Posterior vena cava (tissue), 2 donors: ENCODE data around the gene DVL1. TPM values are rescaled to one million over a fixed set of nuclear protein-coding genes. Genes with fewer than 3 reads are reported as not detected.

ENCODE experiments used
- DNase-seq: peaks from one replicate; pipeline ENCODE4 v3.0.0-alpha.2; 2020; ENCODE audit warnings: low spot score
- intact Hi-C, 2 donors: fragments of 100-400 bp; cut with DNase I; formaldehyde crosslinking; loops; one replicate each; pipeline versions ENCODE4 v1.14.1 to v1.14.2; 2022 to 2023
- microRNA-seq, 2 donors: library from miRNA; unstranded; fragments of <30 nt; microRNA quantifications; one replicate each; pipeline ENCODE4 v1.2.0, GENCODE V29; 2020 to 2021; ENCODE audit warnings: borderline microRNAs expressed in 2 of 2
- total RNA-seq, 2 donors: library from RNA; stranded (reverse); fragmentation: NEBNext Ultra II Directional; extraction: Animal tissue kit (Norgen Biotek cat#: 25700); gene quantifications; one replicate each; pipeline ENCODE4 v1.2.1, GENCODE V29; 2021
- donor health status: DM: yes; HTN: yes; CAD: no.
- donor health status: DM: yes; HTN: yes; CAD: no.

DVL1 gene
- total RNA-seq, 2 donors from 2014 or later = 45.9 to 61.9 TPM

DNA sequence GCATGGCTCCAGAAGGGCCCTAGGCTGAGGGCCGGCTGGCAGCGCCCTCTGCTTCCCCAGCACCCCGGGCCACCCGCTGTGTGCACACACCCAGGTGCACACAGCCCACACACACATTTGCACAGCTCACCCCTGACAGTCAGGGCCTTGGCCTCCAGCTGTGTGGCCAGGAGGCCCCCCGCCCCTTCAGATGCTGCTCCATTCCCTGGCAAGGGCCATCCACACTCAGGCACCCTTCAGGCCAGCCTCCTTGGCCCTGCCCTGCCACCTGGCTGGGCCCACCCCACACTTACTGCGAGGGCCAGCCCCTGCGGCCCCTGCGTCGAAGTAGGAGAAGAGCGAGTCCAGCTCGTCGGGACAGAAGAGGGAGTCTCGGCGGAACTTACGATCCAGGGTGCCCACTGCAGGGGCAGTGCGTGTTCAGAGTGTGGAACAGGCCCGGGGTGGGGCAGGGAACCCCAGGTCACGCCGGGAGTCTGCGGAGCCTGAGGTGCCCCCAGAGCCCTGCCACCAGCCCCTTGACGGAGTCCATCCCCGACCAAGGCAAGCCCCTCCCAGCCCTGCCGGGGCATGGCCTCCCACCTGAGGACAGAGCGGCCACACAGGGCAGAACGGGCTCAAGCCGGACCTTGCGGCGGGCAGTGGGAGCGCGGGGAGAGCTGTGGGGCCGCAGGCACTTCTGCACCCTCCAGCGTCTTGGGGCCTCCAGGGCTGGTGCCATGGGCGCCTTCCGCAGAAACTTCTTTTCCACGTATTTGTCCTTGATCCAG is 53.9 kb downstream of the DVL1 start:
- DNase-seq = no peak
- intact Hi-C loops = no loop called here

DNA sequence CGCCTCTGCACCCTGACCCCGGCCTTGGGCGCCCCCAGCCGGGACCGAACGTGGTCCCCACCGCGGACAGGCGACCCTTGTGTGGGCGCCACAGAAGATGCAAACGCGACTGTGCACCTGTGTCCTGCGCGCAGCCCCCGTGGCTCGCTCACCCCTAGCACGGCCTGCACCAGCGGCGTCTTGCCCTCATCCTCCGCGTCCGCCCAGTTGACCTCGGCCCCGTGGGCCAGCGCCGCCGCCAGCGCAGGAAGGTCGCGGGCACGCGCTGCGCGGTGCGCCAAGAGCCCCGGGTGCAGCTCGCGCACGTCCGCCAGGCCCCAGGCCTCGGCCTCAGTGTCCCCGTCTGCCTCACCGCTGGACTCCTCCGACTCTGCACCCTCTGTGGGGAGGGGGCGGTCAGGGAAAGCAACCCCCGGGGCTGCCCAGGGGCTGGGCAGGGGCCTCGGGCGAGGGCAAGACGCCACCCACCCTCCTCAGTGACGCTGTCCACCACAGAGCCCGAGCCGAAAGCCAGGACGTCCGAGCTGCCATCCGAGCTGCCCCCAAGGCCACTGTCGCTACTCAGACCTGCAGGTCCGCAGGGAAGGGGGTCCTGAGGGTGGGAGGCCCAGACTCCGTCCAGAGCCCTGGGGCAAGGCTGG is 54.8 kb downstream of the DVL1 start:
- DNase-seq = no peak
- intact Hi-C loops = loop anchor here in 1 of 2 donors (5.0 kb wide), 1 partner anchor 172 kb away; no protein-coding TSS in a partner anchor

DNA sequence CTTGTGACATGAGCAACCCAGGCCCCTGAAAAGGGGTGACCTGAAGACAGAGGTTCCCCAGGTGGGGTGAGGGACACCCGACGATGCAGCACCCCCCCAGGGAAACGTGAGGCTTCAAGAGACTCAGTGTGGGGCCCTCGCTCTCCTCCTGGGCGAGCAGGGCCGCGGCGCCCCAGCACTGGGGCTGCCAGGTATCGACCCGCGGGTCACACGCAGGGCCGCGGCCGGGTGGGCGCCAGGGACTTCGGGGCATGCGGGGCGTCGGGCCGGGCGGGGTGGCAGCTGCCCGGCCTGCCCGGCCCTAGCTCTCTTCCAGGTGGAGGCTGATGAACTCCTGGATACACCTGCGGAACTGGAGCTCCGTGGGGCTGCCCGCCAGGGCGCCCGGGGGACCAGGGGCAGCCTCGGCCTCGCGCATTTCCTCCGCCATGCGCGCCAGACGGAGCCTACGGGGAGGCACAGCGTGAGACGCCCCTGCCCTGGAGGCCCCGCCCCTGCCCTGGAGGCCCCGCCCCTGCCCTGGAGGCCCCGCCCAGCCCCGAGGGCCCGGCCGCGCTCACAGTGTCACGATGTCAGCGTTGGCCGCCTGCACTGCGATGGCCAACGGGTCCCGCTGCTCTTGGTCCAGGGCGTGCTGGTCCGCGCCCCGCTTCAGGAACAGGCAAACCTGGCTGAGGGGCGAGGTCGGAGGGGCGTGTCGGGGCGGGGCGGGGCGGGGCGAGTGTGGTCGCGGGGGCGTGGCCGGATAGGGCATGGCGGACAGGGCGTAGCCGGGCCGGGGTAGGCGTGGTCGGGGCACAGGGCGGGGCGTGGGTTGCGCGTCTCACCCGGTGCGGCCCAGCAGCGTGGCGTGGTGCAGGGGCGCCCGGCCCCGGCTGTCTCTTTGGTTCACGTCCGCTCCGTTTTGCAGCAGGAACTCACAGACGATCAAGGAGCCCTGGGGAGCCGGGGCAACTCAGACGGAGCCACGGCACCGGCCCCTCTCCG is 55.7 kb downstream of the DVL1 start:
- DNase-seq = no peak
- intact Hi-C loops = loop anchor here in 1 of 2 donors (5.0 kb wide), 1 partner anchor 171 kb away; no protein-coding TSS in a partner anchor

DNA sequence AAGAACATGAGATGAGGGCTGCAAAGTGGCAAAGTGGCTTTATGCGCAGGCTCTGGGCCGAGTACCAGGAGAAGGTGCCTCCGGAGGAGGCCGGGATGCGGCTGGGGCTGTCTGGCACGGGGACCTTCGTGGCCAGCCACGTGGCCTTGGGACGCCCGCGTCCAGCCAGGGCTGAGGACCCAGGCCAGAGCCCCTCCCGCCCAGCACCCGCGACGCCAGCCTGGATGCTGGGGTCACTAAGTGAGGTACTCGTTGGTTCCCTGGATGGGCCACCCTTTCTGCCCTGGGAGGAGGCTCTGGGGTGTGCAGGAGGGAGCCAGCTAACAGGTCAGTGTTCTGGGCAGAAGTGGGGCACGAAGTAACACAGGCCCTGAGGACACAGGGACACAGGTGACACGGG is 56.4 kb downstream of the DVL1 start:
- intact Hi-C loops = loop anchor here in 1 of 2 donors (5.0 kb wide), 1 partner anchor 171 kb away; no protein-coding TSS in a partner anchor
- no peak for DNase-seq

DNA sequence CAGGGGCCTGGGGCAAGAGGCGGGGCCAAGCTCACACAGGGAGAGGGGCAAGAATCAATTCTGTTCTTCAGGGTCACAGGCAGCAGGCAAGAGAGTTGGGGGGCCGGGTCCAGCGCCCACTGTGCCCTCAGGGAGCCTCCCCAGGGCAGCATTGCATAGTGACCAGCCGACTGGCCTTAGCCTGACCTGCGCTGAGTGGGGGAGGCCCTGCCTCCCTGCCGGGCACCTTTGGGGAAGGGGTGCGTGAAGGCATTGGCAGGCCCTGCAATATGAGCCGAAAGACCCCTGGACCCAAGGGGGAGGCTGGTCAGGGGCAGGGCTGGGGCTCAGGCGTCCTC is 56.8 kb downstream of the DVL1 start:
- no peak for DNase-seq
- intact Hi-C loops = loop anchor here in 1 of 2 donors (5.0 kb wide), 1 partner anchor 170 kb away; no protein-coding TSS in a partner anchor

DNA sequence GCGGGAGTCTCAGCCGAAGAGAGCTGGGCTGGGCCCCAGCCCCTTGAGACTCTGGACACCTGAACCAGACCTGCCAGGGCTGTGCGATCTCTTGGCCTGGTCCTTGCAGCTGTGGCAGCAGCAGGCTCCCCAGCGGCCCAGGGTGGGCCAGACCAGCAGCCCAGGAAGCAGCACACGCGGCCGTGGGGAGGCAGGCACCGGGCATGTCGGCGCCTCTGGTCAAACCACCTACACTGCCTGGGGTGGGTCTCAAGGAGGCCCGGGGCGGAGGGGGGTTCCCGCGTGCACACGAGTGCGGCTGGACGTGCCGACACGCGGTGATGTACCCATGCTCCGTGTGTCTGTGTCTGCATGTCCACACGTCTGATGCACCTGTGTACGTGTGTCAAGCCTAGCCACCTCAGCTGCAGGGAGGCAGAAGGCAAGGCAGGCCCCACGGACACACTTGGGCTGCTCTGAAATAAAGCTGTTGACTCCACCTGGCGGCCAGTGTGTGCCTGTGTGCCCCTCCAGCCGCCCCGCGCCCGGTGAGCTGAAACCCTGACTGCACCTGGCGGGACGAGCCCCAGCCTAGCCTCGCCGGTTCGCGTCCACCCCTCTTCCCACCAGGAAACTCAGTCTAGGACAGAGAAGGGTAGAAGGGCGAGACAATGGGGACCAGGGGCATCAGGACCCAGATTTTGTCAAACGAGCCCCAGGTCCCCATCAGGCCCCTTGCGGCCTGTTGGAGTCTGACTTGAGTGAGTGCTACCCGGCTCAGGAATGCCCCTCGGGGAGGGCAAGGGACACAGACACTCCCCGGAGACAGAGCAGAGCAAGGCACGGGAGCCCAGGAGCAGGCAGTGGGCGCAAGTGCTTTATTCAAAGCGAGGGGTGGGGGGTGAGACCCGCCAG is 57.4 kb downstream of the DVL1 start:
- no peak for DNase-seq
- intact Hi-C loops = loop anchor here in 1 of 2 donors (5.0 kb wide), 1 partner anchor 169 kb away; no protein-coding TSS in a partner anchor

DNA sequence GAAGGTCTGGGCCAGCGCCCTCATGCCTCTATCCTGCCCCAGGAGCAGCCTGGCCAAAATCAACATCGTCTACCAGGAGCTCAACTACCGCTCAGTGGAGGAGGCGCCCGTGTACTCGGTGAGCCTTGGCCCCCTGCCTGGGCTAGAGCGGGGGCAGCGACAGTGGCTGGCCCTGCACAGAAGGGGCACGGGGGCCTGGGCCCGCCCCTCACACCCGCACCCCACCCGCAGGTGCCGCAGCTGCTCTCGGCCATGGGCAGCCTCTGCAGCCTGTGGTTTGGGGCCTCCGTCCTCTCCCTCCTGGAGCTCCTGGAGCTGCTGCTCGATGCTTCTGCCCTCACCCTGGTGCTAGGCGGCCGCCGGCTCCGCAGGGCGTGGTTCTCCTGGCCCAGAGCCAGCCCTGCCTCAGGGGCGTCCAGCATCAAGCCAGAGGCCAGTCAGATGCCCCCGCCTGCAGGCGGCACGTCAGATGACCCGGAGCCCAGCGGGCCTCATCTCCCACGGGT is 58.1 kb downstream of the DVL1 start:
- no peak for DNase-seq
- intact Hi-C loops = loop anchor here in 1 of 2 donors (5.0 kb wide), 1 partner anchor 169 kb away; no protein-coding TSS in a partner anchor

DNA sequence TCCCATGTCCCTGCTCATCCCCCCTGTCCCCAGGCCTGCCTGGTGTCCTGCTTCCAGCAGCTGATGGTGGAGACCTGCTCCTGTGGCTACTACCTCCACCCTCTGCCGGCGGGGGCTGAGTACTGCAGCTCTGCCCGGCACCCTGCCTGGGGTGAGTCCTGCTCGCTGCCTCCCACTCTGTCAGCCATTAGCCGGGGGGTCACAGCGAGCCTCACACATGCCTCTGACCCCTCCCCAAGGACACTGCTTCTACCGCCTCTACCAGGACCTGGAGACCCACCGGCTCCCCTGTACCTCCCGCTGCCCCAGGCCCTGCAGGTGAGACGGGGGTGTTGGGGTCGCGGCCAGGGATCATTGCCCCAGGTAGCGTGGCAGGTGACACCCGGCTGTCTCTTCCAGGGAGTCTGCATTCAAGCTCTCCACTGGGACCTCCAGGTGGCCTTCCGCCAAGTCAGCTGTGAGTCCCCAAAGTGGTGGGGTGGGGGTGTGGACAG is 58.9 kb downstream of the DVL1 start:
- DNase-seq = no peak
- intact Hi-C loops = loop anchor here (1.0 to 5.0 kb wide), 2 partner anchors 167 to 168 kb away; no protein-coding TSS in a partner anchor

DNA sequence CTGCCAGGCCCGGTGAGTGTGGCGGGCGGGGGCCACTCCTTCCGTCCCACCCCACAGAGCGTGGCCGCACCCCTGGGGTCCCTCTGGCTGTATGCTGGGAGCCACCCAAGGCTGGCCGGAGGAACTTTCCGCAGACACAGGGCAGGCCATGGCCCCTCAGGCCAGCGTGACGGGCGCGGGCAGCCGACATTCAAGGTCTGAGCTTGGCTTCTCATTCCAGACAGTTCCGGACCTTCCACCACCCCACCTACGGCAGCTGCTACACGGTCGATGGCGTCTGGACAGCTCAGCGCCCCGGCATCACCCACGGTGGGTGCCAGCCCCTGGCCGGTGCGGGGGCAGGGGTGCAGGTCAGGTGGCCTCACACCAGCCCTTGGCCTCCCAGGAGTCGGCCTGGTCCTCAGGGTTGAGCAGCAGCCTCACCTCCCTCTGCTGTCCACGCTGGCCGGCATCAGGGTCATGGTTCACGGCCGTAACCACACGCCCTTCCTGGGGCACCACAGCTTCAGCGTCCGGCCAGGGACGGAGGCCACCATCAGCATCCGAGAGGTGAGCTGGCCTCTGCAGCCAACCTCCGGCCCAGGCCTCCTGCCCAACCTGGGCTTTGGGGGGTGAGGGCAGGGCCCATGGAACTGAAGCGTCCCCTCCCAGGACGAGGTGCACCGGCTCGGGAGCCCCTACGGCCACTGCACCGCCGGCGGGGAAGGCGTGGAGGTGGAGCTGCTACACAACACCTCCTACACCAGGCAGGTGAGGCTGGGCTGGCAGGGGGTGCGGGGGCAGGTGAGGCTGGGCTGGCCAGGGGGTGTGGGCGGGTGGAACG is 61.7 kb downstream of the DVL1 start:
- intact Hi-C loops = loop anchor here in 1 of 2 donors (2.0 kb wide), 1 partner anchor 65 kb away; no protein-coding TSS in a partner anchor
- no peak for DNase-seq

DNA sequence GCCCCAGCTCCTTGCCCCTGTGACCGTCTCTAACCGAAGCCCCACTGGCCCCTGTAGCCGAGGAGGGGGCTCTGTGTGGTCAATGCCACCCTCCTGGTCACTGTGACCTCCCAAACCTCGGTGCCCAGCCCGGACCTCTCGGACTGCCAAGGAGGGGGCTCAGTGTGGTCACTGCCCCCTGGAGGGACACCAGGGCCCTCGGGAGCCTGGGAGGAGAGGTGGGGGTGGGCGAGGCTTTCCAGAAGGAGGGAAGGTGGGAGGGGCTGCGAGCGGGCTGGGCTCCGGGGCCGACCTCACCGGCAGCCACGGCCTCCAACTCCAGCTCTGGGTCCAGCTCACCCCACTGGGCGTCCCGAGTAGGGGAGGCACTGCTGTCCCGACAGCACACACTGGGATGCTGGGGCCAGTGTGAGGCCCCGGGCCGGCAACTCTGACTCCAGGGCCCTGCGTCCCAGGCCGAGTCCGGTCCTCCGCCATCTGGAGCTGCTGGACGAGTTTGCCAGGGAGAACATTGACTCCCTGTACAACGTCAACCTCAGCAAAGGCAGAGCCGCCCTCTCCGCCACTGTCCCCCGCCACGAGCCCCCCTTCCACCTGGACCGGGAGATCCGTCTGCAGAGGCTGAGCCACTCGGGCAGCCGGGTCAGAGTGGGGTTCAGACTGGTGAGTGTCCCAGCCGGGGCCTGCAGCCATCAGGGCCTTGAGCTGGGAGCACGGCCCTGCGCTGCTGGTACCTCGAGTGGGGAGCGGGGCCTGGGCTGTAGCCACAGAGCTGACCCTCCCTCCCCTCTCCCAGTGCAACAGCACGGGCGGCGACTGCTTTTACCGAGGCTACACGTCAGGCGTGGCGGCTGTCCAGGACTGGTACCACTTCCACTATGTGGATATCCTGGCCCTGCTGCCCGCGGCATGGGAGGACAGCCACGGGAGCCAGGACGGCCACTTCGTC is 62.6 kb downstream of the DVL1 start:
- no peak for DNase-seq
- intact Hi-C loops = no loop called here

DNA sequence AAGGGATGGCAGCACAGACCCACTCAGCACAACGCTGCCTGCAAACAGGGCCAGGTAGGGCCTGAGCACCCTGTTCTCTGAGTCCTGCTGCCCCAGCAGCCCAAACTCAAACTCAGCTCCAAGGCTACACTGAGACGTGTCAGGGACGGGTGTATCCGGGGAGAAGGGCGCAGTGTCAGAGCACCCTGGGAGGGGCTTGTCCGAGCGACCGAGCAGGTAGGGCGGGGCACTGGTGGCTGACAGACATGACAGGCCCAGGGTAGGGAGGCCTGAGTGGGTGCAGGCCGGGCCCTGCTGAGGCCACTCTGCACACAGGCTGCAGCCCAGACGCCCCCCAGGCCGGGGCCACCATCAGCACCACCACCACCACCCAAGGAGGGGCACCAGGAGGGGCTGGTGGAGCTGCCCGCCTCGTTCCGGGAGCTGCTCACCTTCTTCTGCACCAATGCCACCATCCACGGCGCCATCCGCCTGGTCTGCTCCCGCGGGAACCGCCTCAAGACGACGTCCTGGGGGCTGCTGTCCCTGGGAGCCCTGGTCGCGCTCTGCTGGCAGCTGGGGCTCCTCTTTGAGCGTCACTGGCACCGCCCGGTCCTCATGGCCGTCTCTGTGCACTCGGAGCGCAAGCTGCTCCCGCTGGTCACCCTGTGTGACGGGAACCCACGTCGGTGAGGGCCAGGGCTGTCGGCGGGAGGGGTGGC is 63.5 kb downstream of the DVL1 start:
- no peak for DNase-seq
- intact Hi-C loops = no loop called here

Small RNAs within 50 kb of the gene (microRNA-seq; reads per million reads assigned to microRNA genes)
- 0.65 to 1.6 reads per million in 2 donors for gene MIR6726
- 0 to 0.26 reads per million in 2 donors for gene MIR6727
- gene MIR6808 = 0.26 to 0.32 reads per million in 2 donors

Other genes starting within 250 kb of the DVL1 start
- gene C1orf159, start 233.3 kb downstream of the DVL1 start, total RNA-seq = 1 to 10 TPM; 6.7 to 7.4 TPM
- gene TTLL10, start 175.5 kb downstream of the DVL1 start, total RNA-seq = under 1 TPM in 1 of 2 donors, not detected in 1; 0.19 TPM
- under 1 TPM; 0.33 to 0.93 TPM for gene TNFRSF18, start 142.8 kb downstream of the DVL1 start, total RNA-seq
- 1 to 10 TPM; 2.0 to 2.8 TPM for gene TNFRSF4, start 135.3 kb downstream of the DVL1 start, total RNA-seq
- gene SDF4, start 117.4 kb downstream of the DVL1 start, total RNA-seq = 100 to 1,000 TPM; 121 to 151 TPM
- gene B3GALT6, start 117.2 kb downstream of the DVL1 start, total RNA-seq = 10 to 100 TPM in 1 of 2 donors, 1 to 10 TPM in 1; 9.9 to 10.3 TPM
- gene C1QTNF12, start 102.7 kb downstream of the DVL1 start, total RNA-seq = 1 to 10 TPM; 1.9 to 4.1 TPM
- 10 to 100 TPM; 29.0 to 32.0 TPM for gene UBE2J2, start 75.6 kb downstream of the DVL1 start, total RNA-seq
- gene SCNN1D, start 69.0 kb downstream of the DVL1 start, total RNA-seq = 1 to 10 TPM; 1.8 to 6.1 TPM
- gene ACAP3, start 41.5 kb downstream of the DVL1 start, total RNA-seq = 10 to 100 TPM; 40.9 to 50.9 TPM
- gene PUSL1, start 40.8 kb downstream of the DVL1 start, total RNA-seq = 10 to 100 TPM in 1 of 2 donors, 1 to 10 TPM in 1; 8.3 to 10.5 TPM
- gene INTS11, start 24.8 kb downstream of the DVL1 start, total RNA-seq = 10 to 100 TPM; 61.8 to 65.6 TPM
- gene CPTP, start 24.6 kb downstream of the DVL1 start, total RNA-seq = 10 to 100 TPM; 11.6 to 14.1 TPM
- under 1 TPM in 1 of 2 donors, not detected in 1; 0.09 TPM for gene TAS1R3, start 18.1 kb downstream of the DVL1 start, total RNA-seq
- 100 to 1,000 TPM; 104 to 174 TPM for gene MXRA8, start 9.1 kb upstream of the DVL1 start, total RNA-seq
- gene AURKAIP1, start 25.8 kb upstream of the DVL1 start, total RNA-seq = 10 to 100 TPM; 70.9 to 78.8 TPM
- 100 to 1,000 TPM; 102 to 109 TPM for gene CCNL2, start 49.9 kb upstream of the DVL1 start, total RNA-seq
- 10 to 100 TPM; 69.7 to 75.0 TPM for gene MRPL20, start 57.9 kb upstream of the DVL1 start, total RNA-seq
- gene ANKRD65, start 71.9 kb upstream of the DVL1 start, total RNA-seq = 1 to 10 TPM; 2.4 to 7.4 TPM
- 10 to 100 TPM; 59.8 to 67.7 TPM for gene VWA1, start 86.3 kb upstream of the DVL1 start, total RNA-seq
- under 1 TPM; 0.14 to 0.83 TPM for gene ATAD3C, start 100.3 kb upstream of the DVL1 start, total RNA-seq
- gene ATAD3B, start 122.3 kb upstream of the DVL1 start, total RNA-seq = 10 to 100 TPM in 1 of 2 donors, 1 to 10 TPM in 1; 8.5 to 13.1 TPM
- 10 to 100 TPM; 12.2 to 14.2 TPM for gene ATAD3A, start 162.7 kb upstream of the DVL1 start, total RNA-seq
- 1 to 10 TPM; 3.9 to 7.8 TPM for gene TMEM240, start 191.2 kb upstream of the DVL1 start, total RNA-seq
- gene SSU72, start 225.4 kb upstream of the DVL1 start, total RNA-seq = 10 to 100 TPM; 60.7 to 66.0 TPM